HCT116 (cell line): ENCODE results near the gene POLR3C. TPM values are rescaled to one million over a fixed set of nuclear protein-coding genes. Genes with fewer than 3 reads are reported as not detected.

Experiments used
- ATAC-seq: fragments of 200-7000 bp; cut with Tn5 transposase; 2 replicates; pipeline ENCODE4 v1.9.1; 2020; ENCODE audit warnings: mild to moderate bottlenecking, moderate library complexity
- BruUV-seq: library from RNA; stranded (reverse); fragments of 400-500 nt; replicated peaks from 2 replicates; lab custom pipeline; 2021; lab: Mats Ljungman, UMichigan
- CTCF ChIA-PET: fragments of 300-600 bp; sonication (Branson Sonifier 250); formaldehyde crosslinking; loops from one replicate; lab custom pipeline; 2021; ENCODE audit warnings: antibody characterized with exemption; lab: Charles Lee
- POLR2A ChIA-PET: fragments of 300-600, 350-600 bp; sonication (Branson Sonifier 250); formaldehyde crosslinking; loops from one replicate; lab custom pipeline; 2021; ENCODE audit warnings: antibody characterized with exemption; lab: Charles Lee
- RAD21 ChIA-PET, 2 experiments: fragments of 300-600 bp; sonication (Branson Sonifier 250); formaldehyde crosslinking; loops; one replicate each; lab custom pipeline; 2023; ENCODE audit warnings: low total read pairs in 2 of 2; ENCODE audit not compliant: uncharacterized antibody in 2 of 2, unreplicated experiment in 2 of 2, low non-redundant PET in 1 of 2; lab: Charles Lee
- DNase-seq: peaks from one replicate; pipeline ENCODE4 v3.0.0-alpha.2; 2010; ENCODE audit warnings: low read depth, low spot score
- H2AFZ ChIP-seq: fragments of 200-600 bp; shearing (Covaris generic), sonication (generic); 2 replicates; pipeline ENCODE4 v1.6.1; 2017; ENCODE audit warnings: low read depth, mixed run types, mixed read lengths, antibody characterized with exemption, low read length; ENCODE audit not compliant: poor library complexity, severe bottlenecking
- H3K27ac ChIP-seq: 2 replicates; pipeline ENCODE4 v1.5.1; 2012; ENCODE audit warnings: low read depth, low read length
- H3K27me3 ChIP-seq: fragments of 200-600 bp; sonication (generic); 2 replicates; pipeline ENCODE4 v1.6.1; 2016; ENCODE audit warnings: mixed run types, low read length, mixed read lengths; ENCODE audit not compliant: insufficient read depth
- H3K36me3 ChIP-seq, 2 experiments: fragments of 200-500 bp in 1 of 2; fragments of 200-600 bp in 1 of 2; sonication (Bioruptor generic) in 1 of 2; sonication (generic) in 1 of 2; 2 replicates each; pipeline versions ENCODE4 v1.5.1 to v1.6.1; 2014 to 2016; ENCODE audit warnings: low read length in 2 of 2, inconsistent platforms in 1 of 2, mixed read lengths in 1 of 2, mixed run types in 1 of 2; ENCODE audit not compliant: insufficient read depth in 2 of 2, control insufficient read depth in 1 of 2
- H3K4me1 ChIP-seq, 2 experiments: fragments of 200-600 bp in 1 of 2; sonication (generic) in 1 of 2; 2 replicates each; pipeline versions ENCODE4 v1.5.1 to v1.6.1; 2012 to 2017; ENCODE audit warnings: low read length in 2 of 2, inconsistent platforms in 1 of 2, mild to moderate bottlenecking in 1 of 2, mixed read lengths in 1 of 2, mixed run types in 1 of 2, moderate library complexity in 1 of 2; ENCODE audit not compliant: insufficient read depth in 2 of 2, control insufficient read depth in 1 of 2
- H3K4me2 ChIP-seq: fragments of 200-600 bp; sonication (generic); 2 replicates; pipeline ENCODE4 v1.6.1; 2017; ENCODE audit warnings: mixed run types, low read length, mixed read lengths
- H3K4me3 ChIP-seq, 2 experiments: fragments of 200-600 bp in 1 of 2; sonication (generic) in 1 of 2; replicated peaks in 1 of 2; 2 replicates each; pipeline ENCODE4 v1.5.1; 2011 to 2016; ENCODE audit warnings: low read length in 2 of 2, control low read depth in 1 of 2, low read depth in 1 of 2, mild to moderate bottlenecking in 1 of 2, mixed read lengths in 1 of 2, mixed run types in 1 of 2
- H3K79me2 ChIP-seq: fragments of 200-600 bp; sonication (generic); 2 replicates; pipeline ENCODE4 v1.6.1; 2017; ENCODE audit warnings: mild to moderate bottlenecking, mixed run types, low read length, moderate library complexity, mixed read lengths; ENCODE audit not compliant: insufficient read depth
- H3K9ac ChIP-seq: fragments of 200-600 bp; sonication (generic); 2 replicates; pipeline ENCODE4 v1.6.1; 2016; ENCODE audit warnings: low read length, mixed read lengths
- H3K9me2 ChIP-seq: fragments of 200-600 bp; sonication (generic), shearing (Covaris generic); 2 replicates; pipeline ENCODE4 v1.6.1; 2017; ENCODE audit warnings: mixed run types, mild to moderate bottlenecking, moderate library complexity; ENCODE audit not compliant: insufficient read depth
- H3K9me3 ChIP-seq, 2 experiments: fragments of 200-500 bp in 1 of 2; fragments of 200-600 bp in 1 of 2; sonication (Bioruptor generic) in 1 of 2; sonication (generic) in 1 of 2; 2 replicates each; pipeline ENCODE4 v1.6.1; 2014 to 2017; ENCODE audit warnings: low read length in 2 of 2, mixed read lengths in 2 of 2, inconsistent platforms in 1 of 2, low read depth in 1 of 2, mild to moderate bottlenecking in 1 of 2, mixed run types in 1 of 2, moderate library complexity in 1 of 2; ENCODE audit not compliant: control insufficient read depth in 1 of 2, insufficient read depth in 1 of 2
- H4K20me1 ChIP-seq: fragments of 200-600 bp; sonication (generic), shearing (Covaris generic); 2 replicates; pipeline ENCODE4 v1.6.1; 2017; ENCODE audit warnings: mixed run types, mild to moderate bottlenecking, moderate library complexity; ENCODE audit not compliant: insufficient read depth
- EZH2phosphoT487 ChIP-seq: fragments of 200-600 bp; IDR thresholded peaks from 2 replicates; pipeline ENCODE4 v1.6.1; 2018; ENCODE audit warnings: antibody characterized with exemption, borderline replicate concordance
- POLR2A ChIP-seq: IDR thresholded peaks from 2 replicates; pipeline ENCODE4 v1.7.0; 2011; ENCODE audit warnings: borderline replicate concordance; ENCODE audit not compliant: insufficient read depth, insufficient read length; ENCODE audit errors: extremely low read depth
- SP1 ChIP-seq: IDR thresholded peaks from 2 replicates; pipeline ENCODE4 v1.6.1; 2012; ENCODE audit warnings: low read depth
- TCF7L2 ChIP-seq: IDR thresholded peaks from 2 replicates; pipeline ENCODE4 v1.7.0; 2011; ENCODE audit warnings: borderline replicate concordance, inconsistent platforms; ENCODE audit not compliant: insufficient read depth, insufficient read length; ENCODE audit errors: extremely low read depth
- YY1 ChIP-seq: IDR thresholded peaks from 2 replicates; pipeline ENCODE4 v1.6.1; 2011; ENCODE audit warnings: low read length, low read depth, moderate library complexity, mild to moderate bottlenecking; ENCODE audit not compliant: insufficient replicate concordance; ENCODE audit errors: extremely low read depth
- ZFX ChIP-seq: fragments of 450-650 bp; IDR thresholded peaks from 2 replicates; pipeline ENCODE4 v1.6.1; 2017
- intact Hi-C: fragments of 100-400 bp; cut with micrococcal nuclease; formaldehyde crosslinking; loops from 2 replicates; pipeline ENCODE4 v1.10.0; 2022
- total RNA-seq: library from RNA; stranded (reverse); gene quantifications from one replicate; pipeline ENCODE4 v1.2.1, GENCODE V29; 2021; ENCODE audit not compliant: unreplicated experiment

POLR3C gene
- total RNA-seq, 1 experiment from 2014 or later = 25.4 TPM

DNA sequence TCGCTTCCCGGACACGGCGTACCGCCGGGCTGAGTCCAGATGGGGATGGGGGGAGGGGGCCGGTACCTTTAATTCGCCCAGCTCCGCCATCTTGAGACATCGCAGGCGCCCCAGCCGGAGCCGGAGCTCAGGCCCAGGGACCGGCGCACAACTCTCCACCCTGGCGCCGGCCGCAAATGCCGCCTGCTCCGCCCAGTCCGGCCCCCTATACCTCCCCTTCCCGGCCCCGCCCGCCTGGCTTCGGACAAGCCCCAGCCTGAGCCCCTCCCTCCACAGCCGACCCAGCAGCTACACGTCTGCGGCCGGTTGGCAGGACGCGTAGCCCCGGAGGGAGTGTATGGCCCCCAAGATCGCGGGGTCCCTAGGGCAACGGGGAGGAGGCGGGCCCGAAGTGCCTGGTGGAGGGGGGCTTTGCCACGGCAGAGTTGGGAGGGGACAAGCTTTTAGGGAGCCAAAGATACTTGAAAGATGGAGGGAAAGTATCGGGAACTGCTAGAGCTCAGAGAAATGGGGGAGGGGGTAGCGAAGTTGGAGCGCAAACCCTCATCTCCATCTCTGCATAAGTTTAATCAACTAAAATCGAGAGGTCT lies 35.0 kb downstream of the POLR3C start, which contains the start of gene PIAS3:
Gene PIAS3, minus strand, starts transcription at position 181 of the 590 bp plus-strand sequence. Its CDS starts 91 bp downstream, at position 90.
- Histone ChIP-seq H4K20me1 (no peaks in the 10 kb centered on the region), H2AFZ (peak within 1 kb of the TSS; percentile 83), H3K27me3 (no peaks in the 10 kb centered on the region), H3K4me2 (peak within 1 kb of the TSS; percentile 97), H3K27ac (peak within 1 kb of the TSS; percentile 71), H3K9me2 (no peaks in the 10 kb centered on the region), H3K4me3 (peak within 1 kb of the TSS; percentile 73 to 75), H3K9me3 (no peaks in the 10 kb centered on the region), H3K4me1 (peaks cover 11 to 15% of the 10 kb centered on the region in 2 experiments; a peak in 3 of 4 replicates), H3K79me2 (peaks cover 5% of the 10 kb centered on the region; the same call in 1 of the 2 replicates), H3K9ac (peak within 1 kb of the TSS; percentile 67), H3K36me3 (peaks cover 0 to 18% of the 10 kb centered on the region in 2 experiments)
- intact Hi-C loops = no loop called here
- TSS peak; percentile 62 for BruUV-seq
- ChIA-PET RAD21 (interaction anchor here (0.6 to 1.2 kb wide), 4 partner anchors 13 to 176 kb away, joined by 3 read pairs; partner anchors contain the start of gene NUDT17 (in 1 of the 2)), POLR2A (interaction anchor here (0.8 to 2.7 kb wide), 18 partner anchors 10 to 193 kb away, joined by 3 to 22 read pairs (median 5); partner anchors contain the start of genes ANKRD34A, ANKRD35, LIX1L and NUDT17), CTCF (interaction anchor here (0.8 to 6.6 kb wide), 10 partner anchors 8 to 173 kb away, joined by 3 to 87 read pairs (median 6); partner anchors contain the start of genes ANKRD34A, NUDT17, POLR3C and POLR3GL)
- peak; percentile 89 for TF ChIP-seq YY1
- no peak for TF ChIP-seq EZH2phosphoT487
- peak; percentile 13 for TF ChIP-seq POLR2A
- TF ChIP-seq SP1 = peak; percentile 61
- peak; percentile 44 for TF ChIP-seq TCF7L2
- TF ChIP-seq ZFX = no peak
- DNase-seq (peak; percentile 82), ATAC-seq (peak; percentile 87)
